HG02623 (cell line): Measurements from ENCODE around the gene AACS.

Source experiments
- ATAC-seq: cut with Tn5 transposase; IDR thresholded peaks from one replicate; pipeline ENCODE4 v1.9.1; 2021; ENCODE audit warnings: moderate library complexity; ENCODE audit not compliant: unreplicated experiment

AACS gene

GRCh38 chr12:125149160-125150108 is 84.2 kb downstream of the AACS start:
- peak; percentile 94 for ATAC-seq

DNA sequence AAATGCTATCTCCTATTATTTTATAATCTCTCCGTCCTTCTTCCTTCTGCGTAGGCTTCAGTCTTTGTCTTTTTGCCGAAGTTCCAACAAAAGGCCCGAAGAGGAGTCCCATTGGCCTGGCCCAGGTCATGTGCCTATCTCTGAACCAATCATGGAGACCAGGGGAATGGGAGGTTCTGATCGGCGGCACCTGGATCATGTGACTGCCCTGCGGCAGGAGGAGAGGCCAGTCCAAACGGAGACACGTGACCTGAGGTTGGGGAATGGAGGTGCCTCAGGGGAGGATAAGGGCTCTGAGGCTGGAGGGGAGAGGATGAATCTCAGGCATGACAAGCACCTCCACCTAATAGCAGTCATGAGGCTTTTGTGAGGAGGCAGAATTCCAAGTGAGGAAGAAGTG is 86.0 kb downstream of the AACS start:
- no peak for ATAC-seq

- no peak for ATAC-seq
Observed at GRCh38 chr12:125152463-125152862, 87.2 kb downstream of the AACS start.

DNA sequence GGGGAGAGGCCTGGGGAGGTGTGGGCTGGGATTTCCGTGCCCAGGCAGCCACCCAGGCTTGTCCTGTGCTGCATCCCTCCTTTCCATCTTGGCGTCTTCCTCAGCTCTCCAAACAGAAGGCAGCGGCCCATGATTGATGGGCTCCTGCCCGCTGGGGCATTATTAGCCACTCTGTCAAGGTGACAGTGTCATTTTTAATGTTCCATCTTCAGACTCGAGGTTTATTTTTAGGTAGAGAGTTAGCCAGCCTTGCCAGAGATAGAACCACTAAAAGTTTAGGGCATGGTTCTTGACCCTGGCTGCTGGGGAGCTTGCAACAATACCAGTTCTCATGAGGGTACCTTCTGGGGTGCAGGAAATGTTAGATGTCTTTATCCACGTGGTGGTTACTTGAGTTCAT is 90.1 kb downstream of the AACS start:
- no peak for ATAC-seq

- no peak for ATAC-seq
Observed at GRCh38 chr12:125157177-125157576, 91.9 kb downstream of the AACS start.

DNA sequence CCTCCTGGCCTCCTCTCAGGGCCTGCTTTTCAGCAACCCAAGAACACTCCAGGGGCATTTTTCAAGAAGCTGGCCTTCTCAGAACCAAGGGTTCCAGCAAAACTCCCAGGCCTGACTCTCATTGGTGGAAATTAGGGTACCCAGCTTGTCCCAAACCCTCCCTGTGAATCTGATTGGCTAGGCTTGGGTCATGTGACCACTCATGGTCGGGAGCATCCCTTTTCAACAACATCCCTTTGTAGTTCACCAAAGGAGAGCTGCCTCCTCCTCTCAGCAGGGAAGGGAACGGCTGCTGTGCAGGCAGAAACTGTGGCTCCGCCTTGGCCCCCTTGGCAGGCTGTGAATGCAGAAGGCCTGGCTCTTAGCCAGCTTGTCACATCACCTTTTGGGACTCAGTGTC is 94.5 kb downstream of the AACS start:
- ATAC-seq, result no peak

DNA sequence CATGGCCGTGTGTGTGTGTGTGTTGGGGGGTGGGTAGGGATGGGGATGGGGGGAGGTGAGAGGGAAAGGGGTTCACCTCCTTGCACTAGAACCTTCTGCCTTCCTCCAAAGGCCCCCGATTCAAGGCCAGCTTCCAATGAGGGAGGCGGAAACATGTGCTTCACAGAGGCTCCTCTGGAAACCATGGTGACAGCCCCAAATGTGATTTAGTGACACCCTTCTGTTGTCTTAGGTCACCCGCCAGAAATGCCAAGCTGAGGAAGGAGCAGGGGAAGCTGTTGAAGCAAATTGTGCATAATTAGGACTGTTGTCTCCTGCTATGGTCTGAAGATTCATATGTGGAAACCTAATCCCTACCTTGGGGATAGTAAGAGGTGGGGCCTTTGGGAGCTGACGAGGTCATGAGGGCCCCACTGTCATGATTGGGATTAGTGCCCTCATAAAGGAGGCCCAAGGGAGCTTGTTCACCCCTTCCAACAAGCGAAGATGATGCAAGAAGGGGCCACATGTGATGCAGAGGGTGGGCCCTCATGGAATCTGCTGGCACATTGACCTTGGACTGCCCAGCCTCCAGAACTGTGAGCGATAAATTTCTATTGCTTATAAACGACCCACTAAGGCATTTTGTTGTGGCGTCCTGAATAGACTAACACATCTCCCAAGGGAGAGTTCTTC is 95.2 kb downstream of the AACS start:
- ATAC-seq, result no peak

GRCh38 chr12:125161712-125162022 is 96.4 kb downstream of the AACS start:
- ATAC-seq, result no peak

DNA sequence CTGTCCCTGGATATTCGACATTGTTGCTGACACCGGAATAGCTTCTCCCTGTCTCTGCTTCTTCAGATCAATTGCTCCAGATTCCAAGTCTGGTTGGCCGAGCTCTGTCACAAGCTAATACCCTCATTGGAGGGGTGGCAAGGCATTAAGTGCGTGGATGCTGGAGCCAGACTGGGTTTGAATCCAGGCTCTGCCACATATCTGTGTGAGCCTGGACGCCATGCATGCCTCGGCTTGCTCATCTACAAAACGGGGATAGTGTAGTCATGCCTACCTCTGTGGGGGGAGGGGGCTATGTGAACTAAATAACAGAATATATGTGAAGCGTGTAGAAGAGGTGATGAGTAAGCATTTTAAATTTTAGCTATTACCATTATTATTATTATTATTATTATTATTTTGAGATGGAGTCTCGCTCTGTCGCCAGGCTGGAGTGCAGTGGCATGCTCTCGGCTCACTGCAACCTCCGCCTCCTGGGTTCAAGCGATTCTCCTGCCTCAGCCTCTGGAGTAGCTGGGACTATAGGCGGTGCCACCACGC is 97.3 kb downstream of the AACS start:
- no peak for ATAC-seq

GRCh38 chr12:125163148-125163547 is 97.9 kb downstream of the AACS start:
- no peak for ATAC-seq

- ATAC-seq, result no peak
Observed at GRCh38 chr12:125164541-125164940, 99.3 kb downstream of the AACS start.

GRCh38 chr12:125166041-125166440 is 100.8 kb downstream of the AACS start:
- ATAC-seq, result no peak

GRCh38 chr12:125167658-125168057 is 102.4 kb downstream of the AACS start:
- ATAC-seq, result no peak

DNA sequence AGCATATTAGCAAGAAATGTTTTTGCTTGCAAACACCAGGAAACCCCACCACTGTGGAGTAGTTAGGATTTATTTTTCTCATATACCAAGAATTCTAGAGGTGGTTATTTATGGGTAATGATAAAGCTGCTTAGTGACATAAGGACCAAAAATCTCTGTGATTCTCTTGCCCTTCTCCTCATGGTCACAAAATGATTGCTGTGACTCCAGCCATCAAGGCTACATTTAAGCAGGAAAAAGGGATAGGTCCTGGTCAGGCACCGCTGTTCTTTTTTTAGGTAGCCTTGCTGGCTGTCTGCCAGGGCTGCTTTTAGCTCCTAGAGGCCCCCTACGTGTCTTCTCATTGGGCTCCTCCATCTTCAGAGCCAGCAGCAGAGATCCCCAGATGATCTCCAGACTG is 104.2 kb downstream of the AACS start:
- no peak for ATAC-seq

GRCh38 chr12:125169870-125170269 is 104.6 kb downstream of the AACS start:
- no peak for ATAC-seq

- ATAC-seq, result no peak
Observed at GRCh38 chr12:125171267-125171666, 106.0 kb downstream of the AACS start.

- ATAC-seq, result no peak
Observed at GRCh38 chr12:125172231-125172850, 107.1 kb downstream of the AACS start.

DNA sequence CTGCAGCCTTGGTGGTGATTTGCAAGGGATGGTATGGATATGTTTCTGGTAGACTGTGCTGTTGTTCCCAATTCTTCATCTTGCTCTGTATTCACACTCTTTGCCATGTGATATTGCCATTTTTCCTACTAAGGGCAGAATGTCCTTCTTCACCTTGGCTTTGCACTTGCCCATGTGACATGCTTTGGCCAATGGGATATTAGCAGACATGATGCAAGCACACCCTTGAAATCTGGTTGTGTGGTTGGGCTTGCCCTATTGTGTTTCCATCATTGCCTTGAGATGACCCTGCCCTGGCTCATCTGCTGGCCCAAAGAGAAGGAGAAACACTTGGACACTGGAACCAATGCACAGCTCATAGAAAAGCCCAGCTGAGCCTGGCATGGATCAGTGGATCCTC is 110.3 kb downstream of the AACS start:
- no peak for ATAC-seq

GRCh38 chr12:125178222-125178621 is 113.0 kb downstream of the AACS start:
- no peak for ATAC-seq

DNA sequence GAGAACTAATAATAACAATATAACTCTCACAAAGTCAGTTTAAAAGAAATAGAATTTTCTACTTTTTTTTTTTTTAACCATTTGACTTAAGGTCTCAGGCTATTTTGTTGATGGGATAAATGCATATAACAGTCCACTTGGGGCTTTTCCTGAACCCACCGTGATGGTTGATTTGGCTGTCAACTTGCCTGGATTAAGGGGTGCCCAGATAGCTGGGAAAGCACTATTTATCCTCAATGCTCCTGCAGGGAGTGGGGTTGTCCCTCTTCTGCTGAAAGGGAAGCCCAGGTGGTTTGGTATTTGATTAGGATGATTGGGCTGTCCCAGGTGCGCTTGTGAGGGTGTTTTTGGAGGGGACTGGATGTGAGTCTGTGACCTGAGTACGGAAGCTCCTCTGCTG is 114.9 kb downstream of the AACS start:
- no peak for ATAC-seq

- no peak for ATAC-seq
Observed at GRCh38 chr12:125181107-125181506, 115.9 kb downstream of the AACS start.
